ENCODE results near the gene ADARB2. TPM values are rescaled to one million over a fixed set of nuclear protein-coding genes. Genes with fewer than 3 reads are reported as not detected.
"Not testable (repeated sequence)": the region's sequence is repeated elsewhere in the genome, so short reads cannot be mapped to it uniquely, and the experiment has no call there.

ADARB2 gene
- total RNA-seq, 1 donor from 2014 or later, result 0.37 TPM

DNA sequence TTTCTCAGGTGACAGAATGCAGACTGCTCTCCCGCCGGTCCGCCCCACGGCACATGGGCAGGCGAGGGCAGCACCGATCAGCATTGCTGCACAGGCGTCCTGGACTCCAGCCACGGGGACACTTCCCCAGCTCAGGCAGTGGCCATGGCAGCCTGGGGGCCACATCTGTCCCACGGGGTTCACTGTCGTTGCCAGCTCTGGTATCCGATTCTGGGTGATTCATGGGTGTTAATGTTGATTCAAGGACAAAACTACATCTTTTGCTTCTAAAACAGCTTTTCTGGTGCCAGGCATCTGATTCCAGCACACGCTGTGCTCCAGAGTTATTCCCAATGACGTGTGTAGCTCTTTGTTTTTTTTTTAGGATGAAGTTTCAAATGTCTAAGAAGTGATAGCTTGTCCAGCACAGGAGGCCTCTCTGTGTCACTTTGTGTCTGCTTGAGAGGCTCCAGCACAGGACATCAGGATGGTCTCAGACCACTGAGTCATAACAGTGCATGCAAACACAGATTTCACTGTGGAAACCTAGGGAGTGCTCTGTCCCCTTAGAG is 463.1 kb downstream of the ADARB2 start:
- intact Hi-C loops (cut with micrococcal nuclease), result no loop called here

DNA sequence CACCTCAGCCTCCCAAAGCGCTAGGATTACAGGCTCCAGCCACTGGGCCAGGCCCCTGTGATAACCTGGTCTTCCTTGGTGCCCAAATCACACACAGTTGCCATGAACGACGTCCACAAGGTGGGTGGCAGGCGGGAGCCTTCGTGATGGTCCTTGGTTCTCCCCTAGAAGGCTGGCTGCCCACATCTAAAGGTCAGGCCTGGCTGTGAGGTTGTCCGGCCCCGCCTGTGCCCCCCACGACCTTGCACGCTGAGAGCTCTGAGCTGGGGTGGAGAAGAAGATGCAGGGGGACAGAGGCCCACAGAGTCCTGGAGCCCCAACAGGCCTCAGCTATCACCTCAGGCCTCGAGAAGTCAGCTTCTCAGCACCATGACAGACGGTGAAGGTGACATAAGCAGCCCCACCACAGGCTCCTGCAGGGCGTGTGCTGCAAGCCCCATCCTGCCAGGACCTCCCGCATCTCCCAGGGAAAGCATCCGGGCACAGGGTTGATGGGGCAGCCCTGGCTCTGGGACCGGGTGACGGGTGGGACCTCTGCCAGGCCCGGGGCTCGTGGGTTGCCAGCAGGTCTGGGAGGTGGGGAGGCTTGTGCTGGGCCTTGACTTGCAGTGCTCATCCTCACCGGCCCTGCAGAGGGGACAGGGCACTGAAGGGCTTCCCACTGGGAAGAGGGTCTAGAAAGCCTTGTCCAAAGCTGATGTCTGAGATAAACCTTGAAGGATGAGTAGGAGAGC is 463.8 kb downstream of the ADARB2 start:
- intact Hi-C loops (cut with micrococcal nuclease), result no loop called here

GRCh38 chr10:1272777-1273161 is 464.6 kb downstream of the ADARB2 start:
- intact Hi-C loops (cut with micrococcal nuclease), result no loop called here

DNA sequence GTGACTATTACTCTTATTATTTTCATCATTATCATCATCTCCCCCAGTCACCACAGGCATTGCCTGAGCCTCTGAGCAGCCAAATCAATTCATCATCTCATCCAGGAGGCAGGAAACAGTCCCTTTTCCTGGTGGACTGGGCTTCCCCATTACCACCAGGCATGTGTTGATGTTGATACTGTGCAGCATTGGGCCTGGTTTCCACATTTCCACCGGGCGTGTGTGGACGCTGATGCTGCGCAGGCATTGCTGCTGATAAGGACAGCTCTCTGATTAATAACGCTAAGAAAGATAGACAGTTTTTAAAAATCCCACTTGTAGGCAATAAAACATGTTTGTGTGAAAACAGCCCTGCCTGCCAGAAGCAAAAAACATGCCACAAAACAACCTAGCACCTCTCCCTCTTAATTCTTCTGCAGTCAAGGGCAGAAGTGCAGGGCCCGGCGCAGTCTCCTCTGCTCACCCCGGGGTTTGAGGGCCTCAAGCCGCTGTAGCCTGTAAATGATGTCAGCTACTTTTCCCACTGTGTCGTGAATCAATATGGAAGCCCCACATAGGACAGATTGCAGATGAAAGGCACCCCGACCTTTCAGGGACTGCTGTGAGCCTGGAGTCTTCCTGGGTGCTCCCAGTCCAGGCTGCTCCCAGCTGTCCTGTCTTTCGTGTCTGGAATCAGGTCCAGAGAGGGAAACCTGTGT is 465.1 kb downstream of the ADARB2 start:
- intact Hi-C loops (cut with micrococcal nuclease), result no loop called here

DNA sequence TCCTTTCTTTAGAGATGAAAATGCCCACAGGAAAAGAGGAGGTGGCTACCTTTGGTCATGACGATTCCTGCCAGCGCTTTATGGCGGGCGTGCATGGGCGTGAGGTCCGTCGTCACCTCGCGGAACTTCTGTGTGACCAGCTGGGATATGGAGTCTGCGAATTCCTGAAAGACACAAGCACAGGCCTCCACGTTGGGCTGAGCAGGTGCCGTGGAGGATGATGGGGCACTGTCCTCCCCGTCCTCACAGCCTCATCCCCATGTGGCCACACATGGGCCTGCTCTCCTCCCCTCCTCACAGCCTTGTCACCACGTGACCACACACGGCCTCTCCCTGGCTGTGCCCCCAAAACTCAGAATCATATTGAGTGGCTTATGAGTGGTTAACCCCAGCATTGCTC is 466.4 kb downstream of the ADARB2 start:
- intact Hi-C loops (cut with micrococcal nuclease), result no loop called here

GRCh38 chr10:1270490-1270889 is 466.8 kb downstream of the ADARB2 start:
- intact Hi-C loops (cut with micrococcal nuclease), result no loop called here

DNA sequence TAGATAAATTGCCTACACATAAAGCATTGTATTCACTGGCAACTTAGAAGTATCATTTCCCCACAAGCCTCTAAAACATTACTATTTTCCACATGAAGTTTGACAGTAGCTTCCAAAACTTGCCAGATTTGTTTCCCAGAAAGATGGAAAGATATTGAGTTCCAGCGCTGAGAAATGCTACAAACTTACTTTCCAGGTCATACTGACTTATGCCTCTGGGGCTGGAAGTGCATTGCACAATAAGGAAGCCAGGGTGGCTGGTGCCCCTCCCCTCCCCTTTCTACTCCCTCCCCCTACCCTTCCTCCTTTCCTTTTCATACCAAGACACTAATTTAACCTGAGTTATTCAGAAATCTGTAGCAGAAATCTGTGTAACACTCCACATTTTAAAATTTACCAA is 468.5 kb downstream of the ADARB2 start:
- intact Hi-C loops (cut with micrococcal nuclease), result no loop called here

- intact Hi-C loops (cut with micrococcal nuclease), result no loop called here
Measured at GRCh38 chr10:1267568-1267967, 469.8 kb downstream of the ADARB2 start.

DNA sequence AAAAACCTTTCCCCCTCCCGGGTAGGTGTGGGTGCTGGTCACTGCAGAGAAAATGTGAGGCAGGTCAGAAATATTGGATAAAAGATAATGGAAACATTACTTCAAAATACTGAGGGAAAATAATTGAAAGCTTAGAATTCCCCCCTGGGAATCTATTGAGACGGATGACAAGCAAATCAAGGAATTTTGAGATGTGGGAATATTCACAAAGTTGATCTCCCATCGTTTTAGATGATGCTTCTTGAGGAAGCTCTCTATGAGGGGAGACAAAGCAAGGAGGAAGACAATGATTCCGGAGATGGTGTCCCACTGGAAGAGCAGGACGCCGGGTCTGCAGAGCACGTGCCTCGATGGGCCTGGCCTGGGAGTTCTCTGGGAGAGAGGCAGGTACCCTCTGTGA is 470.2 kb downstream of the ADARB2 start:
- intact Hi-C loops (cut with micrococcal nuclease), result no loop called here

DNA sequence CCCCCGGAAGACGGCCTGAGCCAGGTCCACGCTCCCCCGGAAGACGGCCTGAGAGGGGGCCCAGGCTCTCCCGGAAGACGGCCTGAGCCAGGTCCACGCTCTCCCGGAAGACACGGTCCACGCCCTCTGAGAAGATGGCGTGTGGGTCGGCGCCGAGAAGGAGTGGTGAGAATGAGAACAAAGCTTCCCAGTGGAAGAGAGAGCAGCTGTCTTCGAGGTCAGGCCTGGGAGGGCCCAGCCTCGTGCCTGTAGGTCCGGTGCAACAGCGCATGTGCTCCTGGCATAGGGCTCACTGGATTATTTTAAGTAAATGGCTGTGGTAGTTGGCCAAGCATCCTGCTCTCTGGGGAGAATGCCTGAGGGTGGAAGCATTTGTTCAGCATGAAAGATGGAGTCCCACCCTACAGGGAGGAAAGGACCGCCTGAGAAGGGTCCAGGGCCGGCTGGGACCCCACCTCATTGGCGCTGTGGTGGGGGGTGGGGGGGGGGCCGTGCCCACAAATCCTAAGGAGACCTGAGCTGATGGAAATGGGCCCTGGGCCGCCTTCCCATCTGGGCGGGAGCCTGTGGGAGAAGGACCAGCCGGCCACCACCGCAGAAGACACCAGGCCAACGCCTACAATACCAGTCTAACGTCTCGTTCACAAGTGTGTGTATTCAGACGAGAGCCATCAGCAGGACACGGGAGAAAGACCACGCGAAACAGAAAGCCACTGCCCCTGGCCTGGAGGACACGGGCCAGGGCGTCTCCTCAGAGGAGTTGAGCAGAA is 471.1 kb downstream of the ADARB2 start:
- intact Hi-C loops (cut with micrococcal nuclease), result no loop called here

DNA sequence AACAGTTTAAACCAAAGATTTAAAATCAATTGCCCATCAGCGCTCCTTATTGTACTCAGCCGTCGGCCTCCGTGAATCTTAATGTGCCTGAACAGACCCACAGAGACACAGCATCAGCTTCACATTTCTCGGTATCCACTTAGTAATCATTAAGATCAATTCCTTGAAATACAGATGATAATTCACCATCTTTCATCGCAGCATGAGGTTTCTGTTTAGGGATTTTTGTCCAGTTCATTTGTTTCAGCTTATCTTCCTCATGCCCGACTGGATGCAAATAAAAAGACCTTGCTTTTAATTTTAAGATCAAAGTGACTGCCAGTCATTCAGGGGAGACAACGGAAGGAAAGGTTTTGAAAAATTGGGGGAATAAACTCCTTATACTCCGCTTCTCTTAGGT is 473.3 kb downstream of the ADARB2 start:
- intact Hi-C loops (cut with micrococcal nuclease), result no loop called here

DNA sequence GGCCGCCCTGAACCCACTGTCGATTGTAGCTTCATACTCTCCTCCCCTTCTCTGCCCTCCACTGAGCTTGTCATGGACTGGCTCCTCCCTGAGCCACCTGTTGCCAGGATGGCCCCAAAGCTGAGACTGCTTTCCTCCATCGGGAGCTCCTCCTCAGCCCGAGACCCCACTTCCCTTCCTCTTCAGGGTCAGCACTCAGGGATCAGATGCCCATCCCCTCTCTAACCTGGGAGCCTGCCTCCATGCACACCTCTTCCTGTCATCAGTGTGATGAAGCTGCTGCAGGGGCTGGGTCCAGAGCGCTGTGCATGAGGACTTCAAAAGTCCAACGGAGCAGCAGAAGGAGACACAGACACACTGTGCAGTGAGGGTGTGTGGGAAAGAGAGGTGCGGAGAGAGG is 480.1 kb downstream of the ADARB2 start:
- intact Hi-C loops (cut with micrococcal nuclease), result no loop called here

DNA sequence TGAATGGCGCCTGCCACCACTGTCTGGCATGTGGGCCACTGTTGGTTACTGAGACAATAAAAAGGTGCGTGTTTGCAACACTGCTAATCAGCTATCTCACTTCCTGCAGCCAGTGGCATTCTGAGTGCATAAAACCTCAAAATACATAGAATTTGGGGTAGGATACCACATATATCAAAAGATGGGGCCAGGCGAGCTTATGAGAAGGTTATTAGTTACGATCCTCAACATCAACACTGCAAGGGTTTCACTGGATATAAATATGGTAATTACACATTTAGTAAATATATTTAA is 480.9 kb downstream of the ADARB2 start:
- intact Hi-C loops (cut with micrococcal nuclease), result no loop called here

DNA sequence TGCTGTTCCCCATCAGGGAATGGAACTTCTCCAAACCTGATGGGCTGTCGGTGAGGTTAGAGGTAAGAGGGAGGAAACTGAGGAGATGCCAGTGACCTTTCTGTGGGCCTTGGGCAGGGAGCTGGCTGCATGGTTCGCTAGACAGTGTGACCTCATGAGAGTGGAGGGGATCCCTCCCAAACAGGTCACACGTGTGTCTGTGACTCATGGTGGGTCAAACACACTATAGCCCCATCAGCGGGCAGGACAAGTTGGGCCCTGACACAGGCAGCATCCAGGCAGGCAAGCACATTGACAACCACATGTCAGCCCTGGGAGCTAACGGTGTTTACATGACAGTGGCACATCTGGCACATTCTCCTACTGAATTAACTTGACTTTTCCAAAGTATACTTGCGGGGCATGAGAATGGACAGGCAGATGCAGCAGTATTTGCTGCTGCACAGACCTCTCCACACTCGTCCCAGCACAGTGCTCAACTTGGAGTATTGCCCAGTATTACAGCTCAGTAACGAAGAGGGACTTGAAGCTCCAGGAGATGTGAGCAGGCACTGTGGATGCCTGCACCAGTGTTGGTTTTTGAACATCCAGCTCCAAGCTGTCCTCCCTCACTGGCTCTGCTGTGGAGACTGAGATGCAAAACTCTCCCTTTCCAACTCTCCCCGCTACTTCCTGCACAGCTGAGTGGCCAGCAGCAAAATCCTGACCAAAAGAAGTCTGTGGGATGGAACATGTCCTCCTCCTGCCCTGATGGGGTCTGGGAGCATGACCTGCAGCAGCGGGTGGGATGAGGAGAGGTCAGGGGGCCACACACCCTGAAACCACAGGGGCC is 481.5 kb downstream of the ADARB2 start:
- intact Hi-C loops (cut with micrococcal nuclease), result no loop called here

DNA sequence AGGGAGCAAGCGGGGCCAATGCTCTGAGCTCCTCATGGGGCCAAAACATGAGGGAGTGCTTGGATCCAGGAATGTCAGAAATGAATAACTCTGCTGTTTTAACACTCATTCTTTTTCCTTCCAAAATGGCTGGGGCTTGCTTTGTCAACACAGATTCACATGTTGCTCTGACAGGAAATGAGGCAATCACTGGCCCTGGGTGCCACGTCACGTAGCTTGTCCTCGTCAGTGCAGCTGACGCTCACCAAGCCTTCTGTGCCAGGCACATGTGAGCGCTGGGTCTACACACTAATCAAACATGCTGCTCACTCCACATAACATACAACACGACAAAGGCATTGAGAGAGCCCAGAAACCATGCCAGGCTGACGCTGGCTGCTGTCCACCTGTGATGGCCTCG is 482.2 kb downstream of the ADARB2 start:
- intact Hi-C loops (cut with micrococcal nuclease), result no loop called here

- intact Hi-C loops (cut with micrococcal nuclease), result no loop called here
Measured at GRCh38 chr10:1253523-1254353, 483.6 kb downstream of the ADARB2 start.

DNA sequence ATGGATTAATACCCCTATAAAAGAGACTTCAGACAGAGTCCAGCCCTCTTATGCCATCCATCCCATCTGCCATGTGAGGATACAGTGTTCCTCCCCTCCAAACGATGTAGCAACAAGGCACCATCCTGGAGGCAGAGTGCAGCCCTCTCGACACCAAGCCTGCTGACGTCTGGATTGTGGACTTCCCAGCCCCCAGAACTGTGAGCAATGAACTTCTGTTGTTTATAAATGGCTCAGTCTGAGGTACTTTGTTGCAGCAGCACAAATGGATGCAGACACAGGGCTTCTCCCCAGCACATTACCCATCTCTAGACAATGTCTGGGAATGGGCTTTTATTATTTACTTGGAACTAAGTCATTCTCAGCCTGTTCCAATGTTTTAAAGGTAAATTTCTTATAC is 485.6 kb downstream of the ADARB2 start:
- intact Hi-C loops (cut with micrococcal nuclease), result no loop called here

GRCh38 chr10:1249142-1249920 is 488.0 kb downstream of the ADARB2 start:
- intact Hi-C loops (cut with micrococcal nuclease), result no loop called here

DNA sequence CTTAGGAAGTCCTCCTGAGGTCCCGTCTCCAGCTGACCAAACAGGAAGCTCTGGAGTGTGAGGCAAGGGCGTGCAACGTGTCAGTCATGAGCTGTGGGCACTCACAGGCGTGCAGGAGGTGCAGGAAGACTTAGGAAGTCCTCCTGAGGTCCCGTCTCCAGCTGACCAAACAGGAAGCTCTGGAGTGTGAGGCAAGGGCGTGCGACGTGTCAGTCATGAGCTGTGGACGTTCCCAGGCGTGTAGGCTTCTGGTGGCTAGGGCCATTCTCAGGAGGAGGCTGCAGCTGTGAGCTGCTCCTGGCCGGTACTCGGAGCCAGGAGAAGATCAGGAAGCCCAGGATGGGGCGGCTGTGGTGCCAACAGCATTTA is 489.1 kb downstream of the ADARB2 start:
- intact Hi-C loops (cut with micrococcal nuclease), result not testable (repeated sequence)
